Measurements from ENCODE around the gene RRP1B. TPM values are rescaled to one million over a fixed set of nuclear protein-coding genes. Genes with fewer than 3 reads are reported as not detected.

Gene RRP1B
- total and polyA plus RNA-seq, 9 of the 15 experiments (the other 6 are each of a cell fraction or from before 2014, with no cell fraction given) = 6.8 to 66.6 (median 41.9) TPM

GRCh38 chr21:43740497-43741156, 81.3 kb downstream of the RRP1B start:
- H3K4me3 ChIP-seq = no peak overlapping the region
- in situ Hi-C loops (cut with MboI) = no loop called here
- peaks cover 75% of the 10 kb centered on the region; the same call in 2 of the 3 replicates for H3K36me3 ChIP-seq (ENCODE audit: control insufficient read depth, insufficient read depth, low read length)
- H3K4me2 ChIP-seq (ENCODE audit: insufficient read depth, low read length) = no peak overlapping the region
- WGBS (ENCODE audit: insufficient coverage, low coverage, missing lambda C conversion rate) = 86% methylated on average over 24 of the region's 25 CpGs
- peaks cover 11% of the 10 kb centered on the region for H3K9me1 ChIP-seq (ENCODE audit: control insufficient read depth, insufficient read depth, low read length)
- no peak for FAIRE-seq
- no peaks in the 10 kb centered on the region for H3K27me3 ChIP-seq (ENCODE audit: control insufficient read depth in 2 of 2, insufficient read depth in 2 of 2, low read length in 2 of 2)
- CTCF ChIA-PET (ENCODE audit: low intra/inter-chr PET ratio) = no interaction called here
- no peaks in the 10 kb centered on the region for H3K9me3 ChIP-seq (replicated peaks; ENCODE audit: control insufficient read depth, insufficient read depth, low read depth, low read length)
- POLR2A ChIA-PET = interaction anchor here (1.6 kb wide), 1 partner anchor 19 kb away, joined by 3 read pairs; no protein-coding TSS in a partner anchor
- peaks cover 19 to 63% of the 10 kb centered on the region in 2 experiments for H3K4me1 ChIP-seq (replicated peaks in 1 of 2; ENCODE audit: control insufficient read depth in 2 of 2, insufficient read depth in 2 of 2, low read length in 2 of 2)
- BruUV-seq (replicated peaks) = no TSS peak
- TF ChIP-seq PHF21A (IDR thresholded peaks at IDR 0.05; ENCODE audit: borderline replicate concordance, low read depth) = no peak
- TF ChIP-seq POLR2G (IDR thresholded peaks at IDR 0.05; ENCODE audit: low read depth, low read length) = peak; percentile 41
- ATAC-seq = no peak
- no peak overlapping the region for H3K27ac ChIP-seq (ENCODE audit: extremely low read depth, low read depth, low read length)
- intact Hi-C loops (cut with micrococcal nuclease) = no loop called here
- H2AFZ ChIP-seq (ENCODE audit: low read depth, low read length) = no peak overlapping the region
- peaks cover 40% of the 10 kb centered on the region for H3K79me2 ChIP-seq (ENCODE audit: control insufficient read depth, insufficient read depth, low read length)
- DNase-seq (ENCODE audit: extremely low read depth in 1 of 4, low spot score in 3 of 4) = no peak
- peaks cover 18% of the 10 kb centered on the region for H4K20me1 ChIP-seq (replicated peaks; ENCODE audit: control insufficient read depth, insufficient read depth, low read length)
- H3K9ac ChIP-seq (ENCODE audit: insufficient read depth in 1 of 2, low read depth in 2 of 2, low read length in 2 of 2) = 0 out of 4 replicates have a peak overlapping the region, but pooled peaks of 1 of the 2 experiments have one; percentile 19

GRCh38 chr21:43741423-43742096, 82.2 kb downstream of the RRP1B start:
- H3K9ac ChIP-seq (ENCODE audit: insufficient read depth in 1 of 2, low read depth in 2 of 2, low read length in 2 of 2) = 0 out of 4 replicates have a peak overlapping the region, but pooled peaks of 1 of the 2 experiments have one; percentile 55
- H2AFZ ChIP-seq (ENCODE audit: low read depth, low read length) = no peak overlapping the region
- DNase-seq (ENCODE audit: extremely low read depth in 1 of 4, low spot score in 3 of 4) = no peak
- H3K36me3 ChIP-seq (ENCODE audit: control insufficient read depth, insufficient read depth, low read length) = peaks cover 77% of the 10 kb centered on the region; the same call in 2 of the 3 replicates
- WGBS (ENCODE audit: insufficient coverage, low coverage, missing lambda C conversion rate) = 93% methylated on average over 15 of the region's 28 CpGs
- peaks cover 18% of the 10 kb centered on the region for H4K20me1 ChIP-seq (replicated peaks; ENCODE audit: control insufficient read depth, insufficient read depth, low read length)
- no TSS peak for BruUV-seq (replicated peaks)
- no peaks in the 10 kb centered on the region for H3K9me3 ChIP-seq (replicated peaks; ENCODE audit: control insufficient read depth, insufficient read depth, low read depth, low read length)
- in situ Hi-C loops (cut with MboI) = no loop called here
- no peak overlapping the region for H3K4me3 ChIP-seq
- intact Hi-C loops (cut with micrococcal nuclease) = no loop called here
- H3K4me2 ChIP-seq (ENCODE audit: insufficient read depth, low read length) = no peak overlapping the region
- CTCF ChIA-PET (ENCODE audit: low intra/inter-chr PET ratio) = no interaction called here
- H3K79me2 ChIP-seq (ENCODE audit: control insufficient read depth, insufficient read depth, low read length) = peaks cover 32% of the 10 kb centered on the region
- H3K27me3 ChIP-seq (ENCODE audit: control insufficient read depth in 2 of 2, insufficient read depth in 2 of 2, low read length in 2 of 2) = no peaks in the 10 kb centered on the region
- FAIRE-seq = no peak
- H3K4me1 ChIP-seq (replicated peaks in 1 of 2; ENCODE audit: control insufficient read depth in 2 of 2, insufficient read depth in 2 of 2, low read length in 2 of 2) = peaks cover 26 to 57% of the 10 kb centered on the region in 2 experiments
- peaks cover 11% of the 10 kb centered on the region for H3K9me1 ChIP-seq (ENCODE audit: control insufficient read depth, insufficient read depth, low read length)
- ATAC-seq = no peak
- no peak overlapping the region for H3K27ac ChIP-seq (ENCODE audit: extremely low read depth, low read depth, low read length)
- POLR2A ChIA-PET = interaction anchor here (1.6 to 1.7 kb wide), 2 partner anchors 13 to 20 kb away, joined by 3 to 5 read pairs; no protein-coding TSS in a partner anchor
- TF ChIP-seq, protein P1, sequence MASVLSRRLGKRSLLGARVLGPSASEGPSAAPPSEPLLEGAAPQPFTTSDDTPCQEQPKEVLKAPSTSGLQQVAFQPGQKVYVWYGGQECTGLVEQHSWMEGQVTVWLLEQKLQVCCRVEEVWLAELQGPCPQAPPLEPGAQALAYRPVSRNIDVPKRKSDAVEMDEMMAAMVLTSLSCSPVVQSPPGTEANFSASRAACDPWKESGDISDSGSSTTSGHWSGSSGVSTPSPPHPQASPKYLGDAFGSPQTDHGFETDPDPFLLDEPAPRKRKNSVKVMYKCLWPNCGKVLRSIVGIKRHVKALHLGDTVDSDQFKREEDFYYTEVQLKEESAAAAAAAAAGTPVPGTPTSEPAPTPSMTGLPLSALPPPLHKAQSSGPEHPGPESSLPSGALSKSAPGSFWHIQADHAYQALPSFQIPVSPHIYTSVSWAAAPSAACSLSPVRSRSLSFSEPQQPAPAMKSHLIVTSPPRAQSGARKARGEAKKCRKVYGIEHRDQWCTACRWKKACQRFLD (CRISPR knock-in tag; IDR thresholded peaks at IDR 0.05) = no peak
- TF ChIP-seq SMARCA5 (IDR thresholded peaks at IDR 0.05) = no peak
- TF ChIP-seq EGR1 (conservative IDR thresholded peaks at IDR 0.05) = 0 out of 2 replicates have a peak, but pooled peaks have one; percentile 7
- TF ChIP-seq POLR2G (IDR thresholded peaks at IDR 0.05; ENCODE audit: low read depth, low read length) = peak; percentile 51; the same call in 1 of the 2 replicates
- TF ChIP-seq PRPF4 (IDR thresholded peaks at IDR 0.05; ENCODE audit: insufficient read depth, low read depth, low read length, poor library complexity, severe bottlenecking) = no peak
- no peak for TF ChIP-seq ZNF830 (CRISPR knock-in tag; IDR thresholded peaks at IDR 0.05)

Data from K562 (cell line).